ENCODE results near the gene NOS3.

NOS3 gene

DNA sequence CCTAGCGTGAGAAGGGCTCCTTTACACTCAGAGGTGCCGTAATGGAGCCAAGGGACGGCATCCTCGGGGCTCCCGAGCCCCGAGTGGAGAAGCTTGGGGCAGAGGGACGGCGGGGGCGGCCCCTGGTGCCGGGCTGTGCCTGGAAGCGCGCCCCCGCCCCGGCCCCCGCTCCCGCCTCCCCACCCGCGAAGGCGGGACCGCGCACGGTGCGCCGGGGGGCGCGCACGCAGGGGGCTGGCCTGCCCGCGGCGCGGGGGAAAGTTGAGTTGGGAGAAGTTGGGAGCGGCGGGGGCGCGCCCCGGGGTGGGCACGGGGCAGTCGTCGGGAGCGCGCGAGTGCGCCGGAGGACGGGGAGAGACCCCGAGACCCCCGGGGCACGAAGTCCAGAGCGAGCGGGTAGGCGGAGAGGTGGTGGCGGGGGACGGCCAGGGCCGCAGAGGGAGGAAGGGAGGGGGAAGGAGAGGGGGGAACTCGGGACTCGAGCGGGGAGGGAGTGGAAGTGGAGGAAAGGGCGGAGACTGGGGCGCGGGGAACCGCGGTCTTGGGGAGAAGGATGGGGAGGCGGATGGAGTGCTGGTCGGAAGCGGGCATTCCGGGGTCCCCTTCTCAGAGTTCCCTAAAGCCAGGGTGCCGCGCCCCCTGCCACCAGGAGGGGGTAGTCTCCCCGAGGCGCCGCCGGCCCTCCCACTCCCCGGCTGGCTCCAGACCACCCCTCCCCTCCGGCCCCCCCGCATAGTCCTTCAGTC lies 68.7 kb downstream of the NOS3 start, which contains the start of gene SLC4A2:
SLC4A2 (plus strand) TSS at position 223 of the 746 bp plus-strand sequence. CDS start 2,399 bp downstream, outside the sequence.
- DNase-seq (ENCODE audit: low read depth): peak; percentile 70

DNA sequence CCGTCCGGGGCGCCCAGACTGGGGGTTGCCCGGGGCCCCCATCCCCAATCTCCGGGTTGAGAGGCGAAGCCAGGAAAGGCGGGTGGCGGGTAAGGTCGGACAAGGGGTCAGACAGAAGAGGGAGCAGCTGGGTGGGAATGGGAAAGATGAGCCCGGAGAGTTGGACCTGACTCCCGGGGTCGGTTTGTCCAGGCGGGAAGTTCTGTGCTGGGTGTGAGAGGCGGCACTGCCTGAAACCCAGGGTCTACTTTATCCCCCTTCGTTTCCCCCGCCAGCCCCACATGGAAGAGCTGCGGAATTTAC lies 69.2 kb downstream of the NOS3 start:
- DNase-seq (ENCODE audit: low read depth): no peak

DNA sequence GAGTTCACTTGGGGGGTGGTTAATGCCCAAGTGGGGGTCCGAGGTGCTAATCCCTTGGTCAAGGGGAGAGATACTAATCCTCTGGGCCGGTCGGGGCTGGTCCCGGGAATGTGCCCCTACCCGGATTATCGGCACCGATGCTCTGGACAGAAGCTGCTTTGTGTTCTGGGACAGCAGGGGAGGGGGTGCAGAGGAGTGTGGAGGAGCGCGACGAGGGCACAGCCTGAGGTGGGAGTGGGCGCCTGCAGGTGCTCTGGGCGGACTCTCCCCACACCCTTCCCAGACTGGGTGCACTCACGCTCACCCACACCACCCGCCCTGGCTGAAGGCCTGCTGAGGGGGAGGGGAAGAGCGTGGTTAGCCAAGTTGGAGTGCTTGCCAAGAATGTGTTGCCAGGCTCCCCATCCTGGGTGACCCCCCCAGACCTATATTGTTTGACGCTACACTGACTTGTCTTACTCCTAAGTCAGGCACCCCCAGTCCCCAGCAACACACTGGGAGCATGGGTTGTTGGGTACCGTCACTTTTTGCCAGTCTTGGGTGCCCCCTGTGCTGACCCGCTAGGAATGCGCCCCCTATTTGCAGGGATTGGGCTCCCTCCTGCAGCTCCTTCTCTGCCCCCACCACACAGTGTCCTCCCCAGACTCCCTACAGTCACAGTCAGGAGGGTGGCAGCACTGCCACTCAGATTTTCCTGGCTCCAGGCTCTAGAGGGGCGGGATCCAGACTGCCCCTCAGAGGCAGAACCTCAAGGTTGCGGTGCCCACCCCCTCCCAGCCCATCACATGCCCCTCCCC lies 69.8 kb downstream of the NOS3 start:
- peak; percentile 51 for DNase-seq (ENCODE audit: low read depth)

DNA sequence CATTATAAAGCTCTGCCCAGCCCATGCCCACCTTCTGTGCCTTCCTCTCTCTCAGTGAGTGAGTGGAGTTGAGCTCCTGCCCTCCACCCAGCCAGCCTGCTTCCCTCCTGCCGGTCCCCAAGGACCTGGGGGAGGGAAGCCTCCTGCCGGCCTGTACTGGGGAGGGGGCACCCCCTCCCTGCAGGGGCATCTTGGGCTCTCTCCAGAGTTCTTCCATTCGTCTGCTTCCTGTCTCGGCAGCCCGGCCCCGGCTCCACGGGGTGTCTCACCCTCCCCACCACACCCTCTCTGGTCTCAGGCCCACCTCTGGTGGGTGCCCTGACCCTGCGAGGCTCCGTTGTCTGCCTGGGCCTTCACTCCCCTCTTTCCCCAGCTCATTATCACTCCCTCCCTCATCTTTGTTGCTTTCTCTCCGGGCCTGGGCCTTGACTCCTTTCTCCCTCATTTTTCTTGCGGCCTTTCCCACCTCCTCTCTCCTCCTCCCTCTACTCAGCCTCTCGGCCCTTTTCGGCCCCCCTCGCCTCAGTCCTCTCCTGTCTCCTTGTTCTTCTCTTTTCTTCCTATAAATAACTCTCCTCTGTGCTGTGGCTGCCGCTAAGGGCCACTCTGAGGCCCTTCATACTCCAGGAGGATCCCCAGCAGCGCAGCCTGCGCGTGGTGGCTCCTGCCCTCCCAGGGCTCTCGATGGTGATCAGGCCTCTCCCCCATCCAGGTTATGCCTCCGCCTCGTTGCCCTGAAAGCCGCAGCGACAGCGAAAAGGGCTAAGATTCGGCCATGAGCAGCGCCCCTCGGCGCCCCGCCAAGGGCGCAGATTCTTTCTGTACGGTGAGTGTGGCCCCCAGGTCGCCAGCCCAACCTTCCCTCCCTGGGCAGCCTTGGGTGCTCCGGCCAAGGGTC lies 70.6 kb downstream of the NOS3 start:
- DNase-seq (ENCODE audit: low read depth): no peak

DNA sequence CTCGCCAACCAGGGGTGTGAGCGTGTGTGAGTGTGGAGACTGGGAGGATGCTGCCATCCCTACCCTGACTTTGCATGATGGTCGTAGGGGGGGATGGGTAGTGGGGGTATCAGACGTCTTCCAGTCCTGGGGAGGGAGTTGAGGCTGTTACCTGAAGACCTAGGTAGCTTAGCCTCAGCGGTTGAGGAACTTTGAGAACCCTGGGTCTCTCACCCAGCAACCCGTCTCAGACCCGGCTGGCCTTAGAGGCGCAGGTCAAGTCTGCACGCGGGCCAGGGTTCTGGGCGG lies 71.2 kb downstream of the NOS3 start:
- DNase-seq (ENCODE audit: low read depth): no peak

DNA sequence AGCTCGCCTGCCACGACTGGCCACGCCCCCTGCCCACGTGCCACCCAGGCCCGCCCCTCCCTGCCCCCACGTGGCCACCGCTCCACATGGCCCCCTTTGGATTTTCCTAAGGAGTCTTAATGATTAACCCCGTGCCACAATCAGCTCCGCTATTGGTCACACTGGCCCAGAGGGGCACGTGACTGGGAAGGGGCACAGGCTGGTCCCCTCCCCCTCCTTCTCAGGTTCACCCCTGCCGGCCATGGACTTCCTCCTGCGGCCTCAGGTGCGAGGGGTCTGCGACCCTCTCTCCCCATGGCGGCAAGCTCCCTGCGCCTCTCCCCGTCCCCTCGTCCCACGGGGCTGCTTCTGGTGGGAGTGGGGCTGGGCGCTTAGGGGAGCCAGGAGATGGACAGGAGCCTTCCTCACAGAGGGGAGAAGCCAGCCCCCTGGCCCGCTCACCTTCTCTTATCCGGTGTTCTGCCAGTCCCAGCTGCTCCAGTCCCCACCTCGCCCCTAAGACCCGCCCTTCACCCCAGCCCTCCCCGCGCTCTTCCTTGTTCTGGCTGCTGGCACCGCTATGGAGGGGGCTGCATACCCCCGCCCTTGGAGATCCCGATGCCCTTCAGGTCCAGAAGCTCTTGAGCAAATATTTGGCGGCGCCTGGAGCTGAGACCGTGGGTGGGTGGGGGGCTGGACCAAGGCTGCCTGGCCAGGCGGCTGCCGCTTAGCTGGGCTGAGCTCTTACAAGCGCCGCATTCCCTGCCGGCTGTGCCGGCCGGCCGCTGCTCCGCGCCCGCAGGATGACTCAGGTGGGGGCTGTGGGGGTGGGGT lies 71.8 kb downstream of the NOS3 start:
- DNase-seq (ENCODE audit: low read depth): peak; percentile 56

DNA sequence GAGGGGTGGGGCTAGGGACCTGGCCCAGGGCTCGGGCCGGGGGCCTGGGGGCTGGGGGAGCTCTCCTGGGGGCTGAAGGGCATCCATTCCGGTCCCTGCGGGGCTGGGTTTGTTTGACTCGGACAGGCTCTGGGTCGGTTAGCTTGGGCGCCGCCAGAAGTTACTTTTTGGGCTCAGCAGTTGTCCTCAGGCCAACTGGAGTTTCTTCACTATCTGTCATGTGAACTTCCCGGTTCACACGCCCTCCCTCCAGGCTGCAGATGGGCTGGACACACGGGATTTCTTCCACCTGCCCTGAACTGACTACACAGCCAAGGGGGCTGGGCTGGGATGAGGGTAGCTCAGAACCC lies 72.4 kb downstream of the NOS3 start:
- peak; percentile 69 for DNase-seq (ENCODE audit: low read depth)
